KMS-11 (cell line): Measurements from ENCODE around the gene TRPM4.

Experiments
- H2AFZ ChIP-seq: fragments of 200-600 bp; sonication (generic); 2 replicates; pipeline ENCODE4 v1.6.1; 2016; ENCODE audit warnings: antibody characterized with exemption, mixed run types, low read depth
- H3K27ac ChIP-seq: fragments of 200-600 bp; sonication (generic); 2 replicates; pipeline ENCODE4 v1.6.1; 2016; ENCODE audit warnings: mild to moderate bottlenecking, mixed run types
- H3K27me3 ChIP-seq: fragments of 200-600 bp; sonication (generic); 2 replicates; pipeline ENCODE4 v1.6.1; 2017; ENCODE audit warnings: mild to moderate bottlenecking, low read depth, mixed run types, moderate library complexity; ENCODE audit not compliant: insufficient read depth
- H3K36me3 ChIP-seq: fragments of 200-600 bp; sonication (generic); 2 replicates; pipeline ENCODE4 v1.6.1; 2017; ENCODE audit warnings: mild to moderate bottlenecking, mixed run types; ENCODE audit not compliant: insufficient read depth
- H3K4me1 ChIP-seq: fragments of 200-600 bp; sonication (generic); 2 replicates; pipeline ENCODE4 v1.6.1; 2016; ENCODE audit warnings: mild to moderate bottlenecking, low read depth, mixed run types; ENCODE audit not compliant: poor library complexity, severe bottlenecking
- H3K4me2 ChIP-seq: fragments of 200-600 bp; sonication (generic); 2 replicates; pipeline ENCODE4 v1.7.0; 2016; ENCODE audit warnings: mild to moderate bottlenecking, mixed run types
- H3K4me3 ChIP-seq: fragments of 200-600 bp; sonication (generic); IDR thresholded peaks from 2 replicates; pipeline ENCODE4 v1.6.1; 2017; ENCODE audit warnings: low read depth, low read length, mixed read lengths; ENCODE audit not compliant: insufficient read depth
- H3K79me2 ChIP-seq: fragments of 200-600 bp; sonication (generic); 2 replicates; pipeline ENCODE4 v1.6.1; 2016; ENCODE audit warnings: low read depth, mixed run types; ENCODE audit not compliant: insufficient read depth
- H3K9ac ChIP-seq: fragments of 200-600 bp; sonication (generic); 2 replicates; pipeline ENCODE4 v1.6.1; 2016; ENCODE audit warnings: mild to moderate bottlenecking, mixed run types
- H4K20me1 ChIP-seq: fragments of 200-600 bp; sonication (generic); 2 replicates; pipeline ENCODE4 v1.6.1; 2016; ENCODE audit warnings: mild to moderate bottlenecking, mixed run types; ENCODE audit not compliant: insufficient read depth
- CTCF ChIP-seq: fragments of 200-600 bp; sonication (generic); conservative IDR thresholded peaks from 2 replicates; pipeline ENCODE4 v1.6.1; 2017; ENCODE audit warnings: low read depth, mild to moderate bottlenecking, antibody characterized with exemption, low read length, moderate library complexity, mixed read lengths

The TRPM4 gene

GRCh38 chr19:49117677-49118564, 39.7 kb upstream of the TRPM4 start:
- no peak for TF ChIP-seq CTCF
- peaks cover 31% of the 10 kb centered on the region for H3K27me3 ChIP-seq
- no peaks in the 10 kb centered on the region for H3K79me2 ChIP-seq
- H3K27ac ChIP-seq: peak overlapping the region; percentile 70
- no peaks in the 10 kb centered on the region for H3K36me3 ChIP-seq
- peak overlapping the region; percentile 95 for H3K9ac ChIP-seq
- H3K4me2 ChIP-seq: peak overlapping the region; percentile 67
- peaks cover 28% of the 10 kb centered on the region for H3K4me1 ChIP-seq
- H2AFZ ChIP-seq: peak overlapping the region; percentile 93
- H4K20me1 ChIP-seq: no peaks in the 10 kb centered on the region
- no peak overlapping the region for H3K4me3 ChIP-seq

GRCh38 chr19:49118565-49119410, 38.8 kb upstream of the TRPM4 start, which contains the start of gene C19orf73:
TSS of gene C19orf73 (minus strand) at chr19:49119143. CDS start at chr19:49119022, 121 bp downstream.
- peak within 1 kb of the TSS; percentile 93 for H2AFZ ChIP-seq
- H3K79me2 ChIP-seq: no peaks in the 10 kb centered on the region
- H3K27ac ChIP-seq: peak within 1 kb of the TSS; percentile 70
- no peak for TF ChIP-seq CTCF
- H3K4me2 ChIP-seq: peak within 1 kb of the TSS; percentile 96
- peak within 1 kb of the TSS; percentile 95 for H3K9ac ChIP-seq
- peaks cover 31% of the 10 kb centered on the region for H3K27me3 ChIP-seq
- H3K36me3 ChIP-seq: no peaks in the 10 kb centered on the region
- peaks cover 20% of the 10 kb centered on the region for H3K4me1 ChIP-seq
- H3K4me3 ChIP-seq: no peak within 1 kb of the TSS
- no peaks in the 10 kb centered on the region for H4K20me1 ChIP-seq

GRCh38 chr19:49119411-49120324, 37.9 kb upstream of the TRPM4 start, which contains the start of gene PPFIA3:
TSS of gene PPFIA3 (plus strand) at chr19:49119544. CDS start at chr19:49127874, 8,330 bp downstream.
- Histone ChIP-seq H3K27me3 (peaks cover 34% of the 10 kb centered on the region), H2AFZ (peak within 1 kb of the TSS; percentile 93), H3K4me1 (peaks cover 18% of the 10 kb centered on the region), H3K9ac (peak within 1 kb of the TSS; percentile 95), H3K4me3 (no peak within 1 kb of the TSS), H3K36me3 (no peaks in the 10 kb centered on the region), H3K4me2 (peak within 1 kb of the TSS; percentile 96), H3K79me2 (no peaks in the 10 kb centered on the region), H3K27ac (peak within 1 kb of the TSS; percentile 70), H4K20me1 (no peaks in the 10 kb centered on the region)
- no peak for TF ChIP-seq CTCF

GRCh38 chr19:49120325-49120683, 37.3 kb upstream of the TRPM4 start:
- Histone ChIP-seq H3K79me2 (no peaks in the 10 kb centered on the region), H3K27ac (no peak overlapping the region), H3K4me2 (peak overlapping the region; percentile 96), H3K4me3 (no peak overlapping the region), H2AFZ (peak overlapping the region; percentile 93; the same call in 1 of the 2 replicates), H4K20me1 (no peaks in the 10 kb centered on the region), H3K27me3 (peaks cover 34% of the 10 kb centered on the region), H3K9ac (no peak overlapping the region), H3K4me1 (peaks cover 18% of the 10 kb centered on the region), H3K36me3 (no peaks in the 10 kb centered on the region)
- TF ChIP-seq CTCF: no peak
